ENCODE results near the gene DST.

Gene DST

DNA sequence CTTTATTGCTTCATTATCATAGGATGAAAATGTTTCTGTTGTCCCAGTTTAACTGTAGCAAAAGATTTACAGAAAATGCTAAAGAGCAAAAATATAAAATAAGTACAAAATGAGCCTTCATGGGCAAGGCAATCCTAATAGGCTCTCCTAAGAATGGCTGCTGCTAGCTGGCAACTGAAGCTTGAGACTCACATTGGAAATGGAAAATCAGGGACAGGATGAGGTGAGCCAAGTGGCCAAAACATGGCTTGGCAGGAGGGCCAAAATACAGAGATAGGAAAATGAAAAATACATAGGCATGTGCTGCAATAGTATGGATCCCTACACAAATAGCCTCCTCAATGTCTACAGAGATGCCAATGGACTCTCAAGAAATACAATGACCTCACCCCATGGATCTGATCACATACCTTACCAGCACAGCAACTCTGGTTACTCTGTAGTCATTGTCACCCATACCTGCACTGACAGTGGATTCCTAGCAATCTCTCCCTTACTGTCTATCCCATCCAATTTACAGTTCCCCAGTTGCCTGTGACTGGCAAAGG is 105.4 kb downstream of the DST start:
- no peak overlapping the region for H3K27ac ChIP-seq
- TF ChIP-seq, protein P1, sequence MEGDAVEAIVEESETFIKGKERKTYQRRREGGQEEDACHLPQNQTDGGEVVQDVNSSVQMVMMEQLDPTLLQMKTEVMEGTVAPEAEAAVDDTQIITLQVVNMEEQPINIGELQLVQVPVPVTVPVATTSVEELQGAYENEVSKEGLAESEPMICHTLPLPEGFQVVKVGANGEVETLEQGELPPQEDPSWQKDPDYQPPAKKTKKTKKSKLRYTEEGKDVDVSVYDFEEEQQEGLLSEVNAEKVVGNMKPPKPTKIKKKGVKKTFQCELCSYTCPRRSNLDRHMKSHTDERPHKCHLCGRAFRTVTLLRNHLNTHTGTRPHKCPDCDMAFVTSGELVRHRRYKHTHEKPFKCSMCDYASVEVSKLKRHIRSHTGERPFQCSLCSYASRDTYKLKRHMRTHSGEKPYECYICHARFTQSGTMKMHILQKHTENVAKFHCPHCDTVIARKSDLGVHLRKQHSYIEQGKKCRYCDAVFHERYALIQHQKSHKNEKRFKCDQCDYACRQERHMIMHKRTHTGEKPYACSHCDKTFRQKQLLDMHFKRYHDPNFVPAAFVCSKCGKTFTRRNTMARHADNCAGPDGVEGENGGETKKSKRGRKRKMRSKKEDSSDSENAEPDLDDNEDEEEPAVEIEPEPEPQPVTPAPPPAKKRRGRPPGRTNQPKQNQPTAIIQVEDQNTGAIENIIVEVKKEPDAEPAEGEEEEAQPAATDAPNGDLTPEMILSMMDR (IDR thresholded peaks at IDR 0.05), result no peak

DNA sequence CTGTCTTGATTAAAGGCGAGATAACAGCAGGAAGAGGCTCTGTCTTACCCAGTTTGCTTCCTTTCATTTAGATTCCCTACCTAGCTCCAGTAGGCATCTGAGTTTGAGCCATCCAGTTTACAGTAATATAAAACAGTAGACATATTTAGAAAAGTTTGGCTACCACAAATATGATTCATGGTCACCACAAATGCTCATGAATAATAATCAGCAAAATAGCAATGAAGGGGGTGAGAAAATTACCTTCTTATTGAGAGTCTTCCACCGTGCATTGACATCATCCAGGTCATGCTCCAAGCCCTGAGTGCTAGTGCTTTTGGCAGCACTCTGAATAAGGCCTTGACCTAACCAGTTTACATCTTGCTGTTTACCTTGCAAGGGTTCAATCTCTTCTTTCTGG is 106.2 kb downstream of the DST start:
- H3K27ac ChIP-seq, result no peak overlapping the region
- TF ChIP-seq, protein P1 (IDR thresholded peaks at IDR 0.05), result no peak
- TF ChIP-seq ZFX (IDR thresholded peaks at IDR 0.05; ENCODE audit: borderline replicate concordance), result no peak

DNA sequence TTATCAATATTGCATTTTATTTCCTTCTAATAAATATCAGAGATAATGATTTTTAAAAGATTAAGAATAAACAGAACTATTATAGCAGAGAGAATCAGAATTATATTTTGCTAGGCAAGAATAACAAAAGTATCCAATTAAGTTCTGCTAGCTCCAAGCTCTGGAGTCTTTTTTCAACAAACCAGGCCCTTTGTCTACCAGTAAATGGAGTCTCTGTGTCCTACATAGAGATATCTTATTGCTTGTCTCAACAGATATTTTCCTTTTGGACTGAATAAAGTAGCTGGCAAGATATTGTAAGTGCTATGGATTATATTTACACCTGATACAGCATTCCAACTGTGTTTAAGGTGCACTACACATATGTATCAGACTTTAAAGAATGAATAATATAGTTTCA is 107.1 kb downstream of the DST start:
- no peak overlapping the region for H3K27ac ChIP-seq
- TF ChIP-seq, protein P1 (IDR thresholded peaks at IDR 0.05), result no peak
- TF ChIP-seq ZFX (IDR thresholded peaks at IDR 0.05; ENCODE audit: borderline replicate concordance), result no peak

DNA sequence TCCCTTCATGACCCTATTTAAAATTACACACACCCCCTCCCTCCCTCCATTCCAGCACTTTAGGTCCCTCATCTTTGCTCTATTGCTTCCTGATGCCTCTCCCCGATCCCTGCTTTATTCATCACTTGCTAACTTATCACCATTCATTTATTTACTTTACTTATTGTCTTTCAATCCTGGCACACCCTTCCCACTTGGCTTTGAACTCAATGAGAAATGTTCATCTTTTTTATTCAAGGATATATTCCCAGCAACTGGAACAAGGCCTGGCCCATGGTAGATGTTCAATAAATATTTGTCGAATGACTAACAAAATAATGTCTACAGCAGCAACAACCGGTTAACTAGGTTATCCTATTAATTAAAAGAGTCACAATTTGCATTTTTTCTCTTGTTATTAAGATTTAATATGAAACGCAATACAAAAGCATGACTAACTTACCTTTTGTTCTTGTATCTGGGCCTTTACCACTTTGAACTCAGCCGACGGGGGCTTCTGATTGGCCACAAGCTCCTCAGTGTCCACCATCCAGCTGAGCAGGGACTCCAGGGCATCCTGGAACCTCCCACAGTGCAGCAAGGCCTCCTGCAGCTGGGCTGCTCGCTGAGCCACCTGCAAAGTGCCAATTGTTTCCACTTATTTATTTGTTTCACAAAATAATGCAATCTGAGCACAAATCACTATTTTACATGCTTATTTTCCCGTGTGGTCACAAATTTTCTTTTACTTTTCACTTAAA is 107.8 kb downstream of the DST start:
- H3K27ac ChIP-seq, result no peak overlapping the region

DNA sequence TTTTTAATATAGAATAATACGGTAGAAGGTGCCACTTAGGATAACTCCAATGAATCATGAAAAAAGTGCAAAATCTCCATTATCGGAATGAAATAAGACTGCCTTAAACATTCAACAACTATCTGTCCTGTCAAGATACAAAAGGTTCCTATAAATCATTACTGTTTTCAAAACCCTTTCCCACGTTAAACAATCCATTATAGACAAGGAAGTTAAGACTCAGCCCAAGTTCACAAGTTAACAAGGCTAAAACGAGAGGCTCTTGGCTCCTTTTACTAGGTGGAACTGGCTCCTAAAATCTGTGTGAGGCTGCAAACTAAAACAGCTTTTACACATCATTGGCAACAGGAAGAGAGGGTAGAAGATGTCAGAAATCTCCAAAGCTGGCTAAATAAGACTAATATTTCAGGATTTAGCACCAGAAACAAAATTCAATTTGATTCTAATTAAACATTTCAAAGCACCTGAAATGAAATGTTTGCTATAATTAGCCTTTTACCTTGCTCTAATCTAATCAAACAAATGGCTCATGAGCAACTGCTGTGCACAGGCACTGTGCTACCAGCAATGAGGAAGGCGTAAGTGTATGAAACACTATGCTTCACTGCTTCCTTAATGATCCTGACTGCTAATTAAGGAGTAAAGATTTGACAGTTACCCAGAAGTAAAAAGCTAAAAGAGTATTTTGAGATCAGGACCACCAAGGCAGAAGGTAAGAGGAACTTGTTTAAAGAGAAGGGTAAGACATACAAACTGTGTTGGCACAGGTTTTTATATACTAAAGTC is 109.7 kb downstream of the DST start:
- TF ChIP-seq, protein P1 (IDR thresholded peaks at IDR 0.05), result no peak
- TF ChIP-seq ZFX (IDR thresholded peaks at IDR 0.05; ENCODE audit: borderline replicate concordance), result no peak
- H3K27ac ChIP-seq, result no peak overlapping the region

More for the DNA sequence above, 107.8 kb downstream of the DST start:
- TF ChIP-seq, protein P1 (IDR thresholded peaks at IDR 0.05), result no peak
- TF ChIP-seq ZFX (IDR thresholded peaks at IDR 0.05; ENCODE audit: borderline replicate concordance), result no peak

DNA sequence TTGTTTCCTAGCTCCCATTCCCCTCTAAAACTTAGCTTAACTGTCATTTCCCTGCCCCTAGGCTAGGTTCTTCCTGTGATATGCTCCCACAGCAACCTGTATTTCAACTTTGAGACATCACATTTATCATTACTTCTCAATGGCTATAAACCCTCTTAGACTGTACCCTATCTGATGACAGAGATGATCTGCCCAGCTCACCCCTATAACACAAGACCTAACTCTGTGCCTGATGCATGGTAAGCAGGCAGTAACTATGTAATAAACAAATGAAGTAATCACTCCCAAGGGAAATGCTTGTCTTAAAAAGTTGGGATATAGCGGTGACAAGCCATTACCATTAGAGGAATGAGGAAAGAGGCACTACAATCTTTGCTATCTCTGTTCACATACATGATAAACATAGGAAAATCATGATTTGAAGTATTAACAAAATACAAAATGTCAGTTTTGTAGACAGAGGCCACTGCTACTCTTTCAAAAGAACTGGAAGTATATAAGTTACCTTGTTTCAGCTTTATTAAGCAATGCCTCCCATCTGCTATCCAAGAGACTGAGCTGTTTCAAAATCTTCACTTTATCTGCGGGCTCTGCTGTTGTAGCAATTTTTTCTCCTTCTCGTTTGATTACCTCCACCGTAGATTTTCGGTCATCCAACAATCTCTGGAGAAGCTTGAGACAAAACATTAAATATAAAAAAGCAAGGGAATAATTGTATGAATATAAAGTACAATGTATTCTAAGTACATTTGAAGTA is 110.7 kb downstream of the DST start:
- no peak overlapping the region for H3K27ac ChIP-seq
- TF ChIP-seq, protein P1 (IDR thresholded peaks at IDR 0.05), result no peak
- no peak for TF ChIP-seq ZFX (IDR thresholded peaks at IDR 0.05; ENCODE audit: borderline replicate concordance)
